ENCODE results near the gene DONSON. TPM values are rescaled to one million over a fixed set of nuclear protein-coding genes. Genes with fewer than 3 reads are reported as not detected.

The DONSON gene
- total and polyA plus RNA-seq, 2 of the 13 experiments (the other 11 are each of a cell fraction or from before 2014, with no cell fraction given), result 35.4 to 63.6 TPM

- 0 out of 2 replicates have a peak, but pooled peaks have one; percentile 15 for TF ChIP-seq ZNF597 (CRISPR knock-in tag; IDR thresholded peaks at IDR 0.05)
- TF ChIP-seq GATAD2A (CRISPR knock-in tag; IDR thresholded peaks at IDR 0.05), result peak; percentile 80
- 0 out of 2 replicates have a peak, but pooled peaks have one; percentile 14 for TF ChIP-seq SMAD3 (CRISPR knock-in tag; IDR thresholded peaks at IDR 0.05)
- TF ChIP-seq HNRNPL (IDR thresholded peaks at IDR 0.05; ENCODE audit: low read depth, low read length), result 0 out of 2 replicates have a peak, but pooled peaks have one; percentile 81
- TF ChIP-seq HBP1 (CRISPR knock-in tag; IDR thresholded peaks at IDR 0.05; ENCODE audit: low read depth), result no peak
- peak; percentile 89 for TF ChIP-seq ZNF563 (CRISPR knock-in tag; IDR thresholded peaks at IDR 0.05)
- TF ChIP-seq PHB2 (IDR thresholded peaks at IDR 0.05; ENCODE audit: partially characterized antibody), result no peak
- TF ChIP-seq KLF9 (CRISPR knock-in tag; IDR thresholded peaks at IDR 0.05; ENCODE audit: low read depth), result no peak
- no peak for TF ChIP-seq ZBTB10 (CRISPR knock-in tag; IDR thresholded peaks at IDR 0.05; ENCODE audit: borderline replicate concordance)
- peak; percentile 38; the same call in 1 of the 2 replicates for TF ChIP-seq ZSCAN25 (CRISPR knock-in tag; IDR thresholded peaks at IDR 0.05)
- TF ChIP-seq GRHL1 (CRISPR knock-in tag; conservative IDR thresholded peaks at IDR 0.05), result no peak
- TF ChIP-seq ZNF691 (CRISPR knock-in tag; IDR thresholded peaks at IDR 0.05; ENCODE audit: borderline replicate concordance, low read depth), result peak; percentile 61; the same call in 1 of the 2 replicates
- peak; percentile 65 for TF ChIP-seq ZNF709 (CRISPR knock-in tag; IDR thresholded peaks at IDR 0.05)
- no peak for TF ChIP-seq ZNF547 (CRISPR knock-in tag; IDR thresholded peaks at IDR 0.05)
- TF ChIP-seq MZF1 (CRISPR knock-in tag; IDR thresholded peaks at IDR 0.05; ENCODE audit: borderline replicate concordance), result no peak
- no peak for TF ChIP-seq RNF2 (conservative IDR thresholded peaks at IDR 0.05; ENCODE audit: low read depth)
- 0 out of 2 replicates have a peak, but pooled peaks have one; percentile 73 for TF ChIP-seq CREB3 (CRISPR knock-in tag; IDR thresholded peaks at IDR 0.05)
- no peak for TF ChIP-seq MLX (CRISPR knock-in tag; IDR thresholded peaks at IDR 0.05)
- no peak for TF ChIP-seq KDM4B (CRISPR knock-in tag; IDR thresholded peaks at IDR 0.05)
- TF ChIP-seq PPARG (CRISPR knock-in tag; conservative IDR thresholded peaks at IDR 0.05), result no peak
These were observed at the start of gene DONSON (continued) for GRCh38 chr21:33588485-33589335.
